C4-2B (cell line): ENCODE results near the gene CDK8.

Experiments used
- H3K27ac ChIP-seq: fragments of 450-650 bp; 2 replicates; pipeline ENCODE4 v1.5.1; 2017
- CTCF ChIP-seq: fragments of 450-650 bp; conservative IDR thresholded peaks from 2 replicates; pipeline ENCODE4 v1.5.1; 2017; ENCODE audit warnings: mild to moderate bottlenecking
- ZFX ChIP-seq: fragments of 450-650 bp; IDR thresholded peaks from 2 replicates; pipeline ENCODE4 v1.6.1; 2017

The CDK8 gene

DNA sequence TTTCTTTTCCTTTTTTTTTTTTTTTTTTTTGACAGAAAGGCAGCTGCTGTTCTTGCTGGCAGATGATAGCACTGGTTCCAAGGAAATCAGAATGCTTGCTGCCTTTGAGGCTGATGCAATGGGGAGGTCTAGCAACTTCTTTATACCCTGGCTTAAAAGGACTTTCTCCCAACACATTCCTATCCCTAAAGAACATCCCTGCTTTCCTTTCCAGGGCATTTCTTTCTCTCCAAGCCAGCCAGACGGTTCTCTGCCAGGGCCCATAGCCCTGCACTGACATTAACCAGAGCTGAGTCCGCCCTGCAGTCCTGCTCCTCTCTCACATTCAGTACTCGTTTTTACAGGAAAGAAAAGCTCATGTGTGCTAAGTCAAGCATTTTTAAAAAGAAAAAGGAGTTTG is 169.7 kb downstream of the CDK8 start:
- TF ChIP-seq CTCF (no peak), ZFX (no peak)
- H3K27ac ChIP-seq, result no peak overlapping the region

GRCh38 chr13:26424181-26424580 is 170.3 kb downstream of the CDK8 start:
- TF ChIP-seq ZFX, result no peak
- no peak for TF ChIP-seq CTCF

GRCh38 chr13:26425443-26426358 is 171.8 kb downstream of the CDK8 start:
- no peak overlapping the region for H3K27ac ChIP-seq
- no peak for TF ChIP-seq ZFX
- TF ChIP-seq CTCF, result no peak

More at GRCh38 chr13:26424181-26424580, 170.3 kb downstream of the CDK8 start:
- no peak overlapping the region for H3K27ac ChIP-seq

- TF ChIP-seq CTCF, result no peak
- TF ChIP-seq ZFX, result no peak
- no peak overlapping the region for H3K27ac ChIP-seq
Measured at GRCh38 chr13:26433776-26434175, 179.8 kb downstream of the CDK8 start.

GRCh38 chr13:26435171-26435570 is 181.2 kb downstream of the CDK8 start:
- no peak for TF ChIP-seq CTCF
- no peak overlapping the region for H3K27ac ChIP-seq

GRCh38 chr13:26435646-26436045 is 181.7 kb downstream of the CDK8 start:
- TF ChIP-seq ZFX, result no peak
- TF ChIP-seq CTCF, result no peak
- H3K27ac ChIP-seq, result no peak overlapping the region

- no peak overlapping the region for H3K27ac ChIP-seq
- no peak for TF ChIP-seq CTCF
- TF ChIP-seq ZFX, result no peak
Measured at GRCh38 chr13:26436914-26437313, 183.0 kb downstream of the CDK8 start.
